SIG-M5 (cell line): ENCODE data around the gene PDIA4.
"Not testable (repeated sequence)": the region's sequence is repeated elsewhere in the genome, so short reads cannot be mapped to it uniquely, and the experiment has no call there.

Experiments used
- DNase-seq: peaks from one replicate; lab custom pipeline; 2025; lab: John Stamatoyannopoulos, UW

Gene PDIA4

DNA sequence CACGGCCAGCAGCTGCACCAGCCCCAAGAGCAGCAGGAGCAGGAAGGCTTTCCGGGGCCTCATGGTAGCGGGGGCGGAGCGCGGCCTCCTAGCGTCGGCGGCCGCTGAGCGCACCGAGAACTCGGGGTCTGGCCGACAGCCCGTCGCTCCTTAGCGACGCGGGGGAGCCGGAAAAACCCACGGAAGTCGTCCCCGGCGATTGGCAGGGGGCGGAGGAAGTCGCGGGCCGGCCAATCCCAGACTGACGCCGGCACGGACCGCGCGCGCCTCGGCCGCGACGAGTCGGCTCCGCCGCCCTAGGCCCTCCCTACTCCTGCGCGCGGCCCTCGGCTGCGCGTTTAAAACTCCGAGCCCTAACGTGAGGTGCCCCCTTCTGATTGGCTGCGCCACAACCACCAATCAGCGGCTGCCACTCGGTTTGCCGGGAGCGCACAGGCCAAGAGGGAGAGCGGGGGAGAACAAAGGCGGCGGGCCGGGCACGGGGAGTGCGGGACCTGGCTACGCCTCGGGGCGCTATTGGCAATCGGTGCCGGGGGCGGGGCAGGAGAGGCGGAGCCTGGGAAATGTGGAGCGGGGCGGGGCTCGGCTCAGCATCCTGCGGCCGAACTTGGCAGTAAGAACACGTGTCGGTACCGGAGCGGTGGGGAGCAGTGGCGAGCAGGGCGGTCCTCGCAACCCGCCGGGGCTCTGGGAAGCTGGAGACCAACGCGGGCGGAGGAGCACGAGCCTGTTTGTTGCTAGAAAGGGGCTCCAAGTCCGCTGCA lies at the start of gene PDIA4:
TSS of gene PDIA4 (minus strand) at position 160 of the 764 bp plus-strand sequence. CDS start at position 63, 97 bp downstream.
- peak; percentile 90 for DNase-seq

DNA sequence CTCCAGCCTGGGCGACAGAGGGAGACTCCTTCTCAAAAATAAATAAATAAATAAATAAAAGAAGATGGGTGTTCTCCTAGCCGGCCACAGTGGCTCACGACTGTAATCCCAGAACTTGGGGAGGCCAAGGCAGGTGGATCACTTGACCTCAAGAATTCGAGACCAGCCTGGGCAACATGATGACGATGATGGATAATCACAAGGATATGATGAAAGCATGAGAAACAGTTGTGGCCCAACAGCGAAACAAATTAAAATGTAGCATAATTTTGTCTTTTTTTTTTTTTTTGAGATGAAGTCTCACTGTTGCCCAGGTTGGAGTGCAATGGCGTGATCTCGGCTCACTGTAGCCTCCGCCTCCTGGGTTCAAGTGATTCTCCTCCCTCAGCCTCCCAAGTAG lies 49.3 kb upstream of the PDIA4 start:
- DNase-seq: no peak

- DNase-seq: no peak
Observed at GRCh38 chr7:149075286-149075685, 47.0 kb upstream of the PDIA4 start.

GRCh38 chr7:149074116-149074885 lies 46.0 kb upstream of the PDIA4 start:
- DNase-seq: no peak

GRCh38 chr7:149072438-149072775 lies 44.1 kb upstream of the PDIA4 start:
- DNase-seq: no peak

DNA sequence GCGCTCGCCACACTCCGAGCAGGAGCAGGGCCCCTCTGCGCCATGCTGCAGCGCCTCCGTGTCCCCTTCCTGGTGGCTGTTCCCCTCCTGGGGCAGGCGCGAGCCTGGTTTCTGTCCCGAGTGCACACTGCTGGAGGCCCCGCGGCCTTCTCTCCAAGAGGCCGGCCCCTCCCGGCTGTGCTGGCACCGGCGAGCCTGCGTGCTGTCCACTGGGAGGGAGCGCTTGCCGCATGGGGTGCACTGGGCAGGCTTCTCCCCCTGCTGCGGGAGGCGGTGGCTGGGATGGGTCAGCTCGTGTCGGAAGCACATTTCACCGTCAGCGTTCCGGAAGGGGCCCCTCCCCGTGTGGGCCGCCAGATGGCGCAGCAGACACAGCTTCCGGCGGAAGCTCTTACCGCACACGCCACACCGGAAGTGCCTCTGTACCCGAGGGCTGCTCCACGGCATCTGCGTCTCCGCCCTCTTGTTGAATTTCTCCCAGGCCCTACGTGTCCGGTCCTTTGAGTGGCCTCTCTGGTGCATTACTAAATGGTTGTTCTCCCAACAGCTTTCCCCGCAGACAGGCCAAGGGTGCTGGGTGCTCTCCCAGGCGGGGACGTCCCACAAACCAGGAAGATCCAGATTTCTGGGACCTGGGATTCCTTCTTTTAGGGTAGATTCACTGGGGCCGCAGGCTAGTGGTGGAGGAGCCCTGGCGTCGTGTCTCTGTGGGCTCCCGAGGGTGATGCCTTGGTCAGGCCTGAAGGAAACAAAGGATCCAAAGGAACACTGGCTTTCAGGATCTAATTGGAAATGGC lies 43.5 kb upstream of the PDIA4 start:
- no peak for DNase-seq

DNA sequence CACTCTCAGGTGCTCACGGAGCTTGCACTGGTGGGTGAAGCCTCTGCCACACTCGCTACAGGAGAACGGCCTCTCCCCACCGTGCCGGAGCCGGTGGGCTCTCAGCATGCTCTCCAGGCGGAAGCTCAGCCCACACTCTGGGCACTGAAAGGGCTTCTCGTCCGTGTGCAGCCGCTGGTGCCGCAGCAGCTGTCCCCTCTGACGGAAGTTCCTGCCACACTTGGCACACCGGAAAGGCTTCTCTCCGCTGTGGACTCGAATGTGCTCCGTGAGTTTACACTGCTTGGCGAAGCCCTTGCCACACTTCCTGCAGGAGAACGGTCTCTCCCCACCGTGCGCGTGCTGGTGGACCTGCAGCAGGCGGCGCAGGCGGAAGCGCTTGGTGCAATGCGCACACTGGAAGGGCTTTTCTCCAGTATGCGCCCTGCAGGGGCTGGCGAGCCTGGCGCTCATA lies 42.9 kb upstream of the PDIA4 start:
- no peak for DNase-seq

GRCh38 chr7:149070372-149071125 lies 42.2 kb upstream of the PDIA4 start:
- no peak for DNase-seq

- no peak for DNase-seq
Observed at GRCh38 chr7:149067869-149068268, 39.6 kb upstream of the PDIA4 start.

- DNase-seq: no peak
Observed at GRCh38 chr7:149063476-149063875, 35.2 kb upstream of the PDIA4 start.

GRCh38 chr7:149062217-149062899 lies 34.1 kb upstream of the PDIA4 start:
- DNase-seq: not testable (repeated sequence)

GRCh38 chr7:149060156-149060555 lies 31.9 kb upstream of the PDIA4 start:
- no peak for DNase-seq

DNA sequence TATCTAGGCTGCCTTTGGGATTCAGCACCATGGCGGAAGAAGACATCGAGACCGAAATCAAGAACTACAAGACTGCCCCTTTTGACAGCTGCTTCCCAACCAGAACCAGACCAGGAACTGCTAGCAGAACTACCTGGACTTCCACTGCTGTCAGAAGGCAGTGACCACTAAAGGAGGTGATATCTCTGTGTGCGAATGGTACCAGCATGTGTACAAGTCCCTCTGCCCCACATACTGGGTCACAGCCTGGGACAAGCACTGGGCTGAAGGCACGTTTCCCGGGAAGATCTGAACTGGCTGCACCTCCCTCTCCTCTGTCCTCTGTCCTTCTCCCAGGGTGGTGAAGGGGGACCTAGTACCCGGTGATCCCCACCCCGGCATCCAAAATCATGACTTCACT lies 25.6 kb upstream of the PDIA4 start:
- DNase-seq: no peak

DNA sequence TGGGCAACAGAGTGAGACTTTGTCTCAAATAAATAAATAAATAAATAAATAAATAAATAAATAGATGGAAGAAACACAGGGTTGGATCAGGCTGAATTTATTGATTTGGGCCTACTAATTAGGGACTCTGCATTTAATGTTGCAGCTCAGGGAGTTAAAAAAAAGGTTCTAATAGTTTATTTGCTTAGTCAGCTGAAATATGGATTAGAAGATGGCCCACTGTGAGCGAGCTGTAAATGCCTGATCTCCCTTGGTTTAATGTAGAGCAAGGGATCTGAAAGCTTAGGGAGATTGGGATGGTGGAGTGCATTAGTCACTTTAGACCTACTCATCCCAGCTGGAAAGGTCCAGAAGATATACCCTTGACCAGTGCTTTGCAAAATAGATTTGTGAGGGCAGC lies 25.1 kb upstream of the PDIA4 start:
- no peak for DNase-seq

DNA sequence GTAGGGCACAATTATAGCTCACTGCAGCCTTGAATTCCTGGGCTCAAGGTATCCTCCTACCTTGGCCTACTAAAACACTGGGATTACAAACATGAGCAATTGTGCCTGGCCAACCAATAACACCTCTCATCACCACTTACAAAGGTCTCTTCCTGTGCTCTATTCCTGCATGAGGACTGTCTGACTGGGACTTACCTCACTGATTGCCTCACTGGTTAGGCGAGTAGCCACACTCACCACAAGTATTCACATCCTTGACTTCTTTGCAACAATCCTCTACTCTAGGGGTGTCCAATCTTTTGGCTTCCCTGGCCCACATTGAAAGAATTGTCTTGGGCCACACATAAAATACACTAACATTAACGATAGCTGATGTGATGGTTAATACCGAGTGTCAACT lies 22.6 kb upstream of the PDIA4 start:
- no peak for DNase-seq

GRCh38 chr7:149048805-149049204 lies 20.5 kb upstream of the PDIA4 start:
- DNase-seq: no peak

- no peak for DNase-seq
Observed at GRCh38 chr7:149046416-149046815, 18.1 kb upstream of the PDIA4 start.

- no peak for DNase-seq
Observed at GRCh38 chr7:149043936-149044335, 15.6 kb upstream of the PDIA4 start.

GRCh38 chr7:149041350-149041749 lies 13.0 kb upstream of the PDIA4 start:
- DNase-seq: no peak

- DNase-seq: not testable (repeated sequence)
Observed at GRCh38 chr7:149038641-149039040, 10.3 kb upstream of the PDIA4 start.

GRCh38 chr7:149036676-149037075 lies 8.4 kb upstream of the PDIA4 start:
- no peak for DNase-seq
